CD4-positive, alpha-beta memory T cell (primary cell): ENCODE results near the gene MFSD6L. TPM values are rescaled to one million over a fixed set of nuclear protein-coding genes. Genes with fewer than 3 reads are reported as not detected.
"Not testable (repeated sequence)": the region's sequence is repeated elsewhere in the genome, so short reads cannot be mapped to it uniquely, and the experiment has no call there.

ENCODE experiments used
- CTCF ChIA-PET: fragments of 350-600 bp; sonication (Branson Sonifier 250); formaldehyde crosslinking; loops from one replicate; lab custom pipeline; 2021; ENCODE audit warnings: inconsistent platforms; ENCODE audit not compliant: partially characterized antibody; lab: Charles Lee
- POLR2A ChIA-PET: fragments of 350-600 bp; sonication (Branson Sonifier 250); formaldehyde crosslinking; loops from one replicate; lab custom pipeline; 2021; ENCODE audit not compliant: partially characterized antibody; lab: Charles Lee
- DNase-seq, 5 donors: peaks; one replicate each; pipeline versions ENCODE4 v3.0.0 to v3.0.0-alpha.2; 2020 to 2022; ENCODE audit warnings: mixed read lengths in 1 of 5
- H3K27ac ChIP-seq: one replicate; pipeline ENCODE4 v1.7.0; 2013; ENCODE audit warnings: low read depth, low read length
- H3K27me3 ChIP-seq: 2 replicates; pipeline ENCODE4 v1.7.0; 2013; ENCODE audit warnings: mild to moderate bottlenecking, low read length, moderate library complexity; ENCODE audit not compliant: insufficient read depth
- H3K36me3 ChIP-seq: 2 replicates; pipeline ENCODE4 v1.7.0; 2013; ENCODE audit warnings: mild to moderate bottlenecking, low read length, moderate library complexity; ENCODE audit not compliant: insufficient read depth
- H3K4me1 ChIP-seq: 2 replicates; pipeline ENCODE4 v1.7.0; 2013; ENCODE audit warnings: mild to moderate bottlenecking, low read length, moderate library complexity; ENCODE audit not compliant: insufficient read depth
- H3K4me3 ChIP-seq, 2 donors: one replicate each; pipeline ENCODE4 v1.7.0; 2013; ENCODE audit warnings: low read length in 2 of 2, mild to moderate bottlenecking in 1 of 2
- H3K9me3 ChIP-seq, 2 donors: one replicate each; pipeline ENCODE4 v1.7.0; 2013; ENCODE audit warnings: low read length in 2 of 2, control low read depth in 1 of 2; ENCODE audit not compliant: control insufficient read depth in 1 of 2
- H3K27ac Mint-ChIP-seq, 7 donors: one replicate each; pipeline ENCODE4 v1.8.0; 2020 to 2021; ENCODE audit warnings: mixed read lengths in 7 of 7, mild to moderate bottlenecking in 6 of 7, inconsistent platforms in 3 of 7, moderate library complexity in 3 of 7
- H3K27me3 Mint-ChIP-seq, 2 donors: one replicate each; pipeline ENCODE4 v1.8.0; 2020 to 2021; ENCODE audit warnings: mixed read lengths in 2 of 2
- H3K36me3 Mint-ChIP-seq, 2 donors: one replicate each; pipeline ENCODE4 v1.8.0; 2020 to 2021; ENCODE audit warnings: mixed read lengths in 2 of 2, inconsistent platforms in 1 of 2, mild to moderate bottlenecking in 1 of 2
- H3K4me1 Mint-ChIP-seq, 4 donors: one replicate each; pipeline ENCODE4 v1.8.0; 2020 to 2021; ENCODE audit warnings: mixed read lengths in 4 of 4, mild to moderate bottlenecking in 1 of 4
- H3K4me3 Mint-ChIP-seq, 8 donors: one replicate each; pipeline ENCODE4 v1.8.0; 2020 to 2021; ENCODE audit warnings: mixed read lengths in 8 of 8, mild to moderate bottlenecking in 7 of 8, moderate library complexity in 6 of 8, inconsistent platforms in 3 of 8
- H3K9me3 Mint-ChIP-seq, 8 donors: one replicate each; pipeline ENCODE4 v1.8.0; 2020 to 2021; ENCODE audit warnings: mixed read lengths in 8 of 8, mild to moderate bottlenecking in 5 of 8, inconsistent platforms in 3 of 8, moderate library complexity in 1 of 8
- intact Hi-C: fragments of 100-400 bp; cut with micrococcal nuclease; formaldehyde crosslinking; loops from one replicate; pipeline ENCODE4 v1.15.1; 2023
- polyA plus RNA-seq, 2 donors: library from polyadenylated mRNA; unstranded; fragments of 300-500 nt; fragmentation: Illumina TruSeq; gene quantifications; one replicate each; pipeline ENCODE4 v1.2.3, GENCODE V29; 2021
- total RNA-seq, 2 experiments: library from RNA; stranded (reverse); gene quantifications; one replicate each; pipeline ENCODE4 v1.2.3, GENCODE V29; 2021

Gene MFSD6L
- total and polyA plus RNA-seq, 4 experiments from 2014 or later, result 0.14 TPM; not detected in 3

DNA sequence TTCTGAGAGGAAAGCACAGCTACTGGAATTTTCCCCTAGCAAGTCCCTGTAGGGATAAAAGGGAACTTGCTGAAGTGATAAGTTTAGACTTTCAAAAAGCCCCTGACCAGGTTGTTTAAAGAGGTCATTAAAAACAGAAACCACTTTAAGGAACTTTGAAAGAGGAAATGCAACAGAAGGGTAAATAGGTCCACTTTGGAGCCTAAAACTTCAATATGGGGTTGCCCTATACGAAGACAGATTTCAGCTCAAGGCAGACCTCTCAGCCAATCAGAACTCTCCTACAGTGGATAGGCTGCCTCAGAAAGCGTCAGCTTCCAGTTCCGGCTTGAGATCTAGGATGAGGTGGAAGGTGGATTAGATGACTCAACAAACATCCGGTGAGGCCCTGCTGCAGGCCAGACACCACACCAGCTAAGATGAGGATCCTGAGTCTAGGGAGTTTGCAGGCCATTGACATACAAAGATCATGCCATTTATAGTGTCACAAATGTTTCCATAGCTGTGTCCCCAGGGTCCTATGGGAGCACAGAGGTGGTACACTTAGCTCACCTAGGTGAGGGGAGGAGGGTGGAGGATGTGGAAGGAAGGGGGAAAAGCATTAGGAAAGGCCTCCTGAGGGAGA is 7.9 kb upstream of the MFSD6L start:
- Mint-ChIP-seq H3K4me3 (peak overlapping the region in 1 of 8 donors; percentile 3), H3K9me3 (peaks cover 2 to 48% (median 37%) of the 10 kb centered on the region in 8 donors), H3K4me1 (peaks cover 1 to 11% (median 6%) of the 10 kb centered on the region in 4 donors), H3K27ac (peak overlapping the region in 4 of 7 donors; percentile 6 to 93 (median 16)), H3K27me3 (peaks cover under 1 to 5% of the 10 kb centered on the region in 2 donors), H3K36me3 (peaks cover 21 to 34% of the 10 kb centered on the region in 2 donors)
- ChIA-PET CTCF (interaction anchor here (0.9 to 1.6 kb wide), 2 partner anchors 14 to 22 kb away, joined by 3 to 6 read pairs; no protein-coding TSS in a partner anchor), POLR2A (no interaction called here)
- Histone ChIP-seq H3K9me3 (no peaks in the 10 kb centered on the region), H3K4me1 (peaks cover 6% of the 10 kb centered on the region), H3K36me3 (no peaks in the 10 kb centered on the region), H3K27me3 (no peaks in the 10 kb centered on the region), H3K27ac (no peak overlapping the region), H3K4me3 (no peak overlapping the region)
- intact Hi-C loops, result no loop called here
- no peak for DNase-seq

DNA sequence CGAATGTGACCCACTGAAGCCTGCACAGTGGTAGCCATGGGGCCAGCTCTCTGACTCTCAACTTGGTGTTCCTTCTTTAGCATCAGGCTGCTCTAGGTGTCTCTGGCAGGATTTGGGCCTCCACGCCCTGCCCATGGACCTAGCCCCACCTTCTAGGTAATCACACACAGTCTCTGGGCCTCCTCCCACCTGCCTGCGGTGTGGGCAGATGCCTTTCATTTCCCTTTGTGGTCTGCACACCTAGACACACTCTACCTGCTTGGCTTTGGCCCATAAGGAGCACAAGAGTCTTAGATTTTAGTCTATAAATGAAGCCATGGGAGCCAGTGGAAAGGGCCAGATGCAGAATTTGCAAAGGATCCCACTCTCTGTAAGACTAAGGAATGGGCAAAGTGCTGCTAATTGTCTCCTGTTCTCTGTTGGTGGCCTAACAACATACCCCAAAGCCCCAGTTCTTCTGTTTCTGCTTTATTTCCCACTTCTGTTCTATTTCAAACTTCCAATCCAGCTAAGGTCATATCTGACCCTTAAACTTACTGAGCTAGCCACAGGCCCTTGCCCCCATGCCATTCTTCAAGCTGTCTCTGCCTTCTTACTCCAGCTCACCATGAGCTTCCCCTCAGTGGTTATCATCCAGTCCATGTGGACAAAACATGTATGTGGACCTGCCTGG is 7.2 kb upstream of the MFSD6L start:
- Mint-ChIP-seq H3K27ac (peak overlapping the region in 3 of 7 donors; percentile 13 to 93 (median 63)), H3K27me3 (peaks cover 0 to 2% of the 10 kb centered on the region in 2 donors), H3K9me3 (peaks cover under 1 to 42% (median 30%) of the 10 kb centered on the region in 8 donors), H3K4me3 (peak overlapping the region in 1 of 8 donors; percentile 38), H3K4me1 (peaks cover 1 to 11% (median 6%) of the 10 kb centered on the region in 4 donors), H3K36me3 (peaks cover 16 to 28% of the 10 kb centered on the region in 2 donors)
- no peak overlapping the region for H3K4me3 ChIP-seq
- peaks cover 6% of the 10 kb centered on the region for H3K4me1 ChIP-seq
- POLR2A ChIA-PET, result interaction anchor here (0.6 kb wide), 1 partner anchor 1633 kb away, joined by 4 read pairs; no protein-coding TSS in a partner anchor
- intact Hi-C loops, result no loop called here
- H3K27ac ChIP-seq, result no peak overlapping the region
- no peaks in the 10 kb centered on the region for H3K27me3 ChIP-seq
- CTCF ChIA-PET, result interaction anchor here (0.9 to 1.6 kb wide), 2 partner anchors 15 to 21 kb away, joined by 3 to 6 read pairs; no protein-coding TSS in a partner anchor
- no peaks in the 10 kb centered on the region for H3K36me3 ChIP-seq
- no peak for DNase-seq
- H3K9me3 ChIP-seq, result no peaks in the 10 kb centered on the region

DNA sequence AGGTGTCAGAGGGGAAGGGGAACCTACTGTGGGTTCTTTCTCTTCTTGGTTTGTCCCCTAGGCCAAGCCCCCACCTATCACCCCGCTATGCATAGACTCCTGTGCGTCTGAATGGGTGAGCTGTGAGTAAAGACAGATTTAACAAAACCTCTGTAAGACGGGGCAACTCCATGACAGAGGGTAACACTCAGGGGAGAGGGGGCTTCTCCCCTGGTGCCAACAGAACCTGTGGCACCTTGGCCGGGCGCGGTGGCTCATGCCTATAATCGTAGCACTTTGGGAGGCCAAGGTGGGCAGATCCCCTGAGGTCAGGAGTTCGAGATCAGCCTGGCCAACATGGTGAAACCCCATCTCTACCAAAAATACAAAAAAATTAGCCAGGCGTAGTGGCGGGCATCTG is 6.2 kb upstream of the MFSD6L start:
- H3K4me3 ChIP-seq, intact Hi-C loops, H3K27me3 Mint-ChIP-seq, H3K27me3 ChIP-seq, POLR2A ChIA-PET, H3K4me1 ChIP-seq, DNase-seq, H3K4me3 Mint-ChIP-seq, H3K27ac ChIP-seq, H3K9me3 ChIP-seq, H3K27ac Mint-ChIP-seq, H3K36me3 ChIP-seq: not testable (repeated sequence)
- CTCF ChIA-PET, result interaction anchor here (1.3 to 1.5 kb wide), 2 partner anchors 19 to 193 kb away, joined by 3 to 4 read pairs; no protein-coding TSS in a partner anchor
- H3K9me3 Mint-ChIP-seq, result peaks cover 0 to 32% (median 24%) of the 10 kb centered on the region in 8 donors
- H3K4me1 Mint-ChIP-seq, result peaks cover 1 to 11% (median 6%) of the 10 kb centered on the region in 4 donors
- peaks cover 15 to 25% of the 10 kb centered on the region in 2 donors for H3K36me3 Mint-ChIP-seq

DNA sequence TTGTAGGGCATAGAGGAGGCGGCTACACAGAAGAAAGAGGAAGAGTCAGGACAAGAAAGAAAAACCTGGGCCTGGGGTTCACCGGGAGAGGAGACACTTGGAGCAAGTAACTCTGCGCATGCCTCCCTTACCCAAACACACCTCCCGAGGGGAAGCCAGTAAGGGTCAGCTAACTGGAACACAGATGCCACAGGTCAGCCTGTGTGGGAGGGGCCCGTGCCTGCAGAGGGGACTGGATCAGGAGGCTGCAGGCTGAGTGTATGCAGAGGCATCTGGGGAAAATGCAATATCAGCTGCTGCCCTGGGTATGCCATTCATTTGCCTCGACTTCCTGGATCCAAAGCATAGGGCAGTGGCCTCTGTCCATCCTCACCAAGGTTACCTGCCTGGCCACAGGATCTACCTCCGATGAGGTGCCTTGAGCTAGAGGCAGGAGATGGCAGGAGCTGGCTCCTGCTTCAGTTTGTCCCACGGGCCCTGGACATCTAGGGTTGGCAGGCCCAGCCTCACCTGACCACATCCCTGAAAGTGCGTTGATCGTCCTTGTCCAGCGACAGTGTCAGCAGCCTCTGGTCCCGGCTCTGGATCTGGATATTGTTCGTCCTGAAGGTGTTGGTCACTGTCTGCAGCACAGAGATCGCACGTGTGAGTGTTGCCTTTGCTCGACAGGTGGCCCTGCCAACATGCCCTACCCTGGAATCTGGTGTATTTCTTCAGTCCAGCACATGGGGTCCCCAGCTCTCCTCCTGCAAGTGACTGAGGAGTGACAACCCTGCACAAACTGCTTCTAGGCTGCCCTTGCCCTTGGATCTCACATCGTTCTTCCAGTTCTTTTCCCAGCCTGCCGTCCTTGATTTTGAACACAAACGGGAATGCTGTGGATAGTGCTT is 4.6 kb upstream of the MFSD6L start:
- H3K9me3 Mint-ChIP-seq, result peaks cover 0 to 16% (median 11%) of the 10 kb centered on the region in 8 donors
- Histone ChIP-seq H3K27ac (no peak overlapping the region), H3K27me3 (no peaks in the 10 kb centered on the region), H3K4me3 (no peak overlapping the region), H3K9me3 (no peaks in the 10 kb centered on the region), H3K4me1 (peaks cover 6% of the 10 kb centered on the region), H3K36me3 (no peaks in the 10 kb centered on the region)
- intact Hi-C loops, result no loop called here
- no peak overlapping the region for H3K4me3 Mint-ChIP-seq
- no peak for DNase-seq
- H3K36me3 Mint-ChIP-seq, result peaks cover 9 to 15% of the 10 kb centered on the region in 2 donors
- H3K27me3 Mint-ChIP-seq, result peaks cover 0 to 2% of the 10 kb centered on the region in 2 donors
- H3K4me1 Mint-ChIP-seq, result peaks cover 1 to 11% (median 6%) of the 10 kb centered on the region in 4 donors
- no peak overlapping the region for H3K27ac Mint-ChIP-seq
- ChIA-PET CTCF (interaction anchor here (1.3 to 1.6 kb wide), 2 partner anchors 18 to 91 kb away, joined by 3 to 4 read pairs; no protein-coding TSS in a partner anchor), POLR2A (interaction anchor here (0.5 kb wide), 1 partner anchor 239 kb away, joined by 3 read pairs; no protein-coding TSS in a partner anchor)

DNA sequence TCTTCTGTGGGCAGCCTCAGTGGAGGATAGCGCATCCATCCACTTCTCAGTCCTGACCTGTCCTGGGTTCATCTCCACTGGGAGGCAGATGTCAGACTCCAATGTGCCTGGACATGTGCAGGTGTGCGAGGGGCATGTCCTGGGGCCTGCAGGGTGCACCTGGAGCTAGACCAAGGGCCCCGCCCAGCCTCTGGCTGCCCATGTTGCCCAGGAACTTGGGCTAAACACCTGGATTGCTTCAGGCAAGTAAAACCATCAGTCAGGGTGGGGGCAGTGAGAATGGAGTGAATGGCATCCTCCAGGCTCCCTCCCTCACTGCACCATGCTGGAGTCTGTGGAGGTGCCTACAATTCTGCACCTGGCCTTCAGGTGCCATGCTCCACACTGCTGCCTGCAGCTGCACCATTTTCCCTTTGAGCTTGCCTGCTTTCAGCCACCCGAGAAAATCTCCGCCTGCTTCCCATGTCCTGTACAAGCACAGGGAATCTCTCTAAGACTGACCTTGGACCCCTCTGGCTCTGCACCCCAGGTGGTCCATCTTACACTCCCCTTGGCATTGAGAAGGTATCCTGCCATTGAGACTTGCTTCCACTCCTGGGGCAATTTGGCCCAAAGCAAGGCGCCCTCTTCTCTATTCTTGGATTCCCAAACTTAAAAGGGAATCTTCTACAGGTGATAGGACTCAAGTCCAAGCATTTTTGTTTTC is 2.1 kb upstream of the MFSD6L start:
- Mint-ChIP-seq H3K27ac (peak overlapping the region in 1 of 7 donors; percentile 17), H3K36me3 (no peaks in the 10 kb centered on the region), H3K27me3 (no peaks in the 10 kb centered on the region), H3K4me3 (no peak overlapping the region), H3K4me1 (peaks cover 0 to 5% (median 2%) of the 10 kb centered on the region in 4 donors), H3K9me3 (no peaks in the 10 kb centered on the region)
- ChIA-PET POLR2A (no interaction called here), CTCF (no interaction called here)
- Histone ChIP-seq H3K9me3 (no peaks in the 10 kb centered on the region), H3K36me3 (no peaks in the 10 kb centered on the region), H3K4me3 (no peak overlapping the region), H3K27ac (no peak overlapping the region), H3K4me1 (peaks cover 3% of the 10 kb centered on the region), H3K27me3 (no peaks in the 10 kb centered on the region)
- intact Hi-C loops, result no loop called here
- no peak for DNase-seq

DNA sequence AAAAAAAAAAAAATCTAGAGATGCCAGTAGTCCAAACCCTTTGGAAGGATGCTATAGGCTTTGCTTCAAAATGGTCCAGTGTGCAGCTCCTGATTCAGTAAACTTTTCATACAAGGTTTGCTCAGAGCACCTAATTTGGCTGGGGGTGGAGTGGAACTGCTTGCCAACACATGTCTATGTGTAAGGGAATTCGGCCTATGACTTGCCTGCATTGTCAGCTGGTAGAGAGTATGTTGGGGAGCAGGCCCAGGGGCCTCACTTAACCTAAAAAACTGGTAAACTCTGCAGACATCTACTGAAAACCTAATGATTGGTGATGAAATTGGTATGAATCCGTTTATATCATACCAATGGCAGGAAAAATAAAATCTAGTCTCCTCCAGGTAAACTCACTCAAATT is 1.5 kb upstream of the MFSD6L start:
- H3K27me3 ChIP-seq, result no peaks in the 10 kb centered on the region
- Mint-ChIP-seq H3K4me1 (no peaks in the 10 kb centered on the region), H3K27me3 (peaks cover 0 to 3% of the 10 kb centered on the region in 2 donors), H3K27ac (peak overlapping the region in 1 of 7 donors; percentile 17), H3K4me3 (no peak overlapping the region), H3K9me3 (no peaks in the 10 kb centered on the region), H3K36me3 (no peaks in the 10 kb centered on the region)
- DNase-seq, result no peak
- CTCF ChIA-PET, result interaction anchor here (1.3 to 2.7 kb wide), 2 partner anchors 94 to 197 kb away, joined by 7 to 10 read pairs; no protein-coding TSS in a partner anchor
- no peaks in the 10 kb centered on the region for H3K9me3 ChIP-seq
- POLR2A ChIA-PET, result no interaction called here
- H3K36me3 ChIP-seq, result no peaks in the 10 kb centered on the region
- intact Hi-C loops, result no loop called here
- H3K4me3 ChIP-seq, result no peak overlapping the region
- H3K27ac ChIP-seq, result no peak overlapping the region
- no peaks in the 10 kb centered on the region for H3K4me1 ChIP-seq
